ENCODE measurements around the gene PTPRO.

Gene PTPRO

DNA sequence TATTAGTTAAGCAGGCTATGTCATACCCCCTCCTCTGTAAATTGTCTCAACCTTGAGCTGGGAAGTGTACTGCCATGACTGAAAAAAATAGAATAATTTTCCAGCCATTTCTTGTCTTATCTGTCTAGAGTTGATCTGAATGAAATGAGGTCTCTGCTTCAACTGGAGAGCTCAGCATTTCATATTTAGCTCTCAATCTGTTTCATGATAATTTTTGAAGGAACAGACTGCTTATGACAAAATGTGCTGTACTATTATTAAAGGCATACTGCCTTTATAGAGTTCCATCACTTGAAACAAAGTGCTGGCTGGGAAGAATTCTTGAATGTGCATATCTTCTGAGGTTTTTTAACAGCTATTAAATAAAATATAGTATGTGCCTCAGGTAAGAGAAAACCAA is 19.1 kb downstream of the PTPRO start:
- no peaks in the 10 kb centered on the region for H3K27me3 ChIP-seq (ENCODE audit: control insufficient read depth, insufficient read depth, low read length)
- no peak overlapping the region for H3K9ac ChIP-seq
- H3K4me2 ChIP-seq (ENCODE audit: low read length): no peak overlapping the region
- TF ChIP-seq, protein P1, sequence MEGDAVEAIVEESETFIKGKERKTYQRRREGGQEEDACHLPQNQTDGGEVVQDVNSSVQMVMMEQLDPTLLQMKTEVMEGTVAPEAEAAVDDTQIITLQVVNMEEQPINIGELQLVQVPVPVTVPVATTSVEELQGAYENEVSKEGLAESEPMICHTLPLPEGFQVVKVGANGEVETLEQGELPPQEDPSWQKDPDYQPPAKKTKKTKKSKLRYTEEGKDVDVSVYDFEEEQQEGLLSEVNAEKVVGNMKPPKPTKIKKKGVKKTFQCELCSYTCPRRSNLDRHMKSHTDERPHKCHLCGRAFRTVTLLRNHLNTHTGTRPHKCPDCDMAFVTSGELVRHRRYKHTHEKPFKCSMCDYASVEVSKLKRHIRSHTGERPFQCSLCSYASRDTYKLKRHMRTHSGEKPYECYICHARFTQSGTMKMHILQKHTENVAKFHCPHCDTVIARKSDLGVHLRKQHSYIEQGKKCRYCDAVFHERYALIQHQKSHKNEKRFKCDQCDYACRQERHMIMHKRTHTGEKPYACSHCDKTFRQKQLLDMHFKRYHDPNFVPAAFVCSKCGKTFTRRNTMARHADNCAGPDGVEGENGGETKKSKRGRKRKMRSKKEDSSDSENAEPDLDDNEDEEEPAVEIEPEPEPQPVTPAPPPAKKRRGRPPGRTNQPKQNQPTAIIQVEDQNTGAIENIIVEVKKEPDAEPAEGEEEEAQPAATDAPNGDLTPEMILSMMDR (IDR thresholded peaks at IDR 0.05): no peak
- H3K27ac ChIP-seq: no peak overlapping the region
- no peaks in the 10 kb centered on the region for H3K79me2 ChIP-seq
- H3K36me3 ChIP-seq (ENCODE audit: control insufficient read depth, insufficient read depth, low read length): no peaks in the 10 kb centered on the region
- no peak overlapping the region for H2AFZ ChIP-seq
- no peaks in the 10 kb centered on the region for H3K9me3 ChIP-seq (ENCODE audit: control insufficient read depth, low read length)
- H3K4me3 ChIP-seq (ENCODE audit: low read depth, low read length): no peak overlapping the region
- H3K4me1 ChIP-seq: no peaks in the 10 kb centered on the region

- Histone ChIP-seq H3K4me1 (no peaks in the 10 kb centered on the region), H3K4me2 (ENCODE audit: low read length) (no peak overlapping the region), H3K27me3 (ENCODE audit: control insufficient read depth, insufficient read depth, low read length) (no peaks in the 10 kb centered on the region), H3K27ac (no peak overlapping the region), H2AFZ (no peak overlapping the region), H3K4me3 (ENCODE audit: low read depth, low read length) (no peak overlapping the region), H3K79me2 (no peaks in the 10 kb centered on the region), H3K36me3 (ENCODE audit: control insufficient read depth, insufficient read depth, low read length) (no peaks in the 10 kb centered on the region), H3K9ac (no peak overlapping the region), H3K9me3 (ENCODE audit: control insufficient read depth, low read length) (no peaks in the 10 kb centered on the region)
- TF ChIP-seq, protein P1 (IDR thresholded peaks at IDR 0.05): no peak
These were observed 22.3 kb downstream of the PTPRO start for GRCh38 chr12:15344561-15344960.

- Histone ChIP-seq H3K27me3 (ENCODE audit: control insufficient read depth, insufficient read depth, low read length) (no peaks in the 10 kb centered on the region), H3K4me3 (ENCODE audit: low read depth, low read length) (no peak overlapping the region), H3K4me1 (no peaks in the 10 kb centered on the region), H3K27ac (no peak overlapping the region), H3K79me2 (no peaks in the 10 kb centered on the region), H3K4me2 (ENCODE audit: low read length) (no peak overlapping the region), H3K9ac (no peak overlapping the region), H3K36me3 (ENCODE audit: control insufficient read depth, insufficient read depth, low read length) (no peaks in the 10 kb centered on the region), H3K9me3 (ENCODE audit: control insufficient read depth, low read length) (no peaks in the 10 kb centered on the region), H2AFZ (no peak overlapping the region)
- TF ChIP-seq, protein P1 (IDR thresholded peaks at IDR 0.05): no peak
These were observed 24.2 kb downstream of the PTPRO start for GRCh38 chr12:15346488-15346887.

GRCh38 chr12:15350643-15351042 is 28.3 kb downstream of the PTPRO start:
- no peak overlapping the region for H3K9ac ChIP-seq
- no peak overlapping the region for H2AFZ ChIP-seq
- H3K4me1 ChIP-seq: no peaks in the 10 kb centered on the region
- no peak overlapping the region for H3K27ac ChIP-seq
- H3K9me3 ChIP-seq (ENCODE audit: control insufficient read depth, low read length): no peaks in the 10 kb centered on the region
- no peaks in the 10 kb centered on the region for H3K27me3 ChIP-seq (ENCODE audit: control insufficient read depth, insufficient read depth, low read length)
- no peak overlapping the region for H3K4me3 ChIP-seq (ENCODE audit: low read depth, low read length)
- H3K4me2 ChIP-seq (ENCODE audit: low read length): no peak overlapping the region
- no peaks in the 10 kb centered on the region for H3K36me3 ChIP-seq (ENCODE audit: control insufficient read depth, insufficient read depth, low read length)
- no peaks in the 10 kb centered on the region for H3K79me2 ChIP-seq
- TF ChIP-seq, protein P1 (IDR thresholded peaks at IDR 0.05): no peak

GRCh38 chr12:15355766-15356165 is 33.5 kb downstream of the PTPRO start:
- no peak overlapping the region for H3K27ac ChIP-seq

More at GRCh38 chr12:15355766-15356165, 33.5 kb downstream of the PTPRO start:
- Histone ChIP-seq H3K9me3 (ENCODE audit: control insufficient read depth, low read length) (no peaks in the 10 kb centered on the region), H2AFZ (no peak overlapping the region), H3K36me3 (ENCODE audit: control insufficient read depth, insufficient read depth, low read length) (no peaks in the 10 kb centered on the region), H3K4me3 (ENCODE audit: low read depth, low read length) (no peak overlapping the region), H3K4me2 (ENCODE audit: low read length) (no peak overlapping the region), H3K9ac (no peak overlapping the region), H3K27me3 (ENCODE audit: control insufficient read depth, insufficient read depth, low read length) (no peaks in the 10 kb centered on the region), H3K79me2 (no peaks in the 10 kb centered on the region), H3K4me1 (no peaks in the 10 kb centered on the region)
- TF ChIP-seq, protein P1 (IDR thresholded peaks at IDR 0.05): no peak

All from parathyroid adenoma (tissue), 2 donors.